Ishikawa (cell line): ENCODE data around the gene SLC6A19.

ENCODE experiments used
- CEBPB ChIP-seq: IDR thresholded peaks from 2 replicates; pipeline ENCODE4 v1.6.1; 2012
- EP300 ChIP-seq: IDR thresholded peaks from 2 replicates; pipeline ENCODE4 v1.6.1; 2012; ENCODE audit warnings: borderline replicate concordance
- NFIC ChIP-seq: IDR thresholded peaks from 2 replicates; pipeline ENCODE4 v1.6.1; 2012
- TAF1 ChIP-seq: IDR thresholded peaks from 2 replicates; pipeline ENCODE4 v1.6.1; 2012; ENCODE audit warnings: low read depth, mild to moderate bottlenecking
- YY1 ChIP-seq: IDR thresholded peaks from 2 replicates; pipeline ENCODE4 v1.6.1; 2012; ENCODE audit warnings: low read depth
- TF ChIP-seq, protein P1 (sequence below): IDR thresholded peaks from 2 replicates; pipeline ENCODE4 v1.6.1; 2012
- TF ChIP-seq, protein P2 (sequence below): IDR thresholded peaks from 2 replicates; pipeline ENCODE4 v1.6.1; 2012; ENCODE audit warnings: low read depth, mild to moderate bottlenecking

DNA sequence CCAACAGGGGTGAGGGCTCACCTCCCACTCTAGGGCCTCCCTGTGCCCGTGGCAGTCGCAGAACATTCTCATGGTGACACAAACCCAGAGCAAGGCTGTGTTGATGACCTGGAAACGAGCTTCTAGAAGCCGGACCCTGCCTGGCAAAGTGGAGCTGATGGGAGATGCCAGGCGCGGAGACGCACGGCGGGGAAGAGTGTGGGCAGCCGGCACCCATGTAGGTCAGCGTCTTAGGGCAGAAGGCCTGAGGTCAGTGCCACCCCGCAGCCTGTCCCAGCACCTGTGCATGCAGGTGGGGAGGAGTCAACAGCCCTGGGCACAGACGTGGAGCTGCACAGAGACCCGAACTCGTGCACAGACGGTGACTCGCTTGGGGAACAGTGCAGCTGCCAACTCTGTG is 29.2 kb downstream of the SLC6A19 start:
- TF ChIP-seq YY1 (no peak), EP300 (no peak), TAF1 (no peak), NFIC (no peak), CEBPB (no peak)
- TF ChIP-seq, protein P1, sequence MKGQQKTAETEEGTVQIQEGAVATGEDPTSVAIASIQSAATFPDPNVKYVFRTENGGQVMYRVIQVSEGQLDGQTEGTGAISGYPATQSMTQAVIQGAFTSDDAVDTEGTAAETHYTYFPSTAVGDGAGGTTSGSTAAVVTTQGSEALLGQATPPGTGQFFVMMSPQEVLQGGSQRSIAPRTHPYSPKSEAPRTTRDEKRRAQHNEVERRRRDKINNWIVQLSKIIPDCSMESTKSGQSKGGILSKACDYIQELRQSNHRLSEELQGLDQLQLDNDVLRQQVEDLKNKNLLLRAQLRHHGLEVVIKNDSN = no peak
- TF ChIP-seq, protein P2, sequence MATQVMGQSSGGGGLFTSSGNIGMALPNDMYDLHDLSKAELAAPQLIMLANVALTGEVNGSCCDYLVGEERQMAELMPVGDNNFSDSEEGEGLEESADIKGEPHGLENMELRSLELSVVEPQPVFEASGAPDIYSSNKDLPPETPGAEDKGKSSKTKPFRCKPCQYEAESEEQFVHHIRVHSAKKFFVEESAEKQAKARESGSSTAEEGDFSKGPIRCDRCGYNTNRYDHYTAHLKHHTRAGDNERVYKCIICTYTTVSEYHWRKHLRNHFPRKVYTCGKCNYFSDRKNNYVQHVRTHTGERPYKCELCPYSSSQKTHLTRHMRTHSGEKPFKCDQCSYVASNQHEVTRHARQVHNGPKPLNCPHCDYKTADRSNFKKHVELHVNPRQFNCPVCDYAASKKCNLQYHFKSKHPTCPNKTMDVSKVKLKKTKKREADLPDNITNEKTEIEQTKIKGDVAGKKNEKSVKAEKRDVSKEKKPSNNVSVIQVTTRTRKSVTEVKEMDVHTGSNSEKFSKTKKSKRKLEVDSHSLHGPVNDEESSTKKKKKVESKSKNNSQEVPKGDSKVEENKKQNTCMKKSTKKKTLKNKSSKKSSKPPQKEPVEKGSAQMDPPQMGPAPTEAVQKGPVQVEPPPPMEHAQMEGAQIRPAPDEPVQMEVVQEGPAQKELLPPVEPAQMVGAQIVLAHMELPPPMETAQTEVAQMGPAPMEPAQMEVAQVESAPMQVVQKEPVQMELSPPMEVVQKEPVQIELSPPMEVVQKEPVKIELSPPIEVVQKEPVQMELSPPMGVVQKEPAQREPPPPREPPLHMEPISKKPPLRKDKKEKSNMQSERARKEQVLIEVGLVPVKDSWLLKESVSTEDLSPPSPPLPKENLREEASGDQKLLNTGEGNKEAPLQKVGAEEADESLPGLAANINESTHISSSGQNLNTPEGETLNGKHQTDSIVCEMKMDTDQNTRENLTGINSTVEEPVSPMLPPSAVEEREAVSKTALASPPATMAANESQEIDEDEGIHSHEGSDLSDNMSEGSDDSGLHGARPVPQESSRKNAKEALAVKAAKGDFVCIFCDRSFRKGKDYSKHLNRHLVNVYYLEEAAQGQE = no peak
